Renal cortical epithelial cell (primary cell): Measurements from ENCODE around the gene SSC4D. TPM values are rescaled to one million over a fixed set of nuclear protein-coding genes. Genes with fewer than 3 reads are reported as not detected.

Experiments used
- DNase-seq: peaks from one replicate; pipeline ENCODE4 v3.0.0-alpha.2; 2011; ENCODE audit warnings: low read depth
- total RNA-seq: library from RNA; depleted of rRNA; stranded (reverse); fragments of >200 nt; gene quantifications from 2 replicates; pipeline ENCODE4 v1.2.3, GENCODE V29; 2014

SSC4D gene
- total RNA-seq, 1 donor from 2014 or later, result 34.5 TPM

GRCh38 chr7:76354516-76354915 is 55.0 kb downstream of the SSC4D start:
- no peak for DNase-seq

DNA sequence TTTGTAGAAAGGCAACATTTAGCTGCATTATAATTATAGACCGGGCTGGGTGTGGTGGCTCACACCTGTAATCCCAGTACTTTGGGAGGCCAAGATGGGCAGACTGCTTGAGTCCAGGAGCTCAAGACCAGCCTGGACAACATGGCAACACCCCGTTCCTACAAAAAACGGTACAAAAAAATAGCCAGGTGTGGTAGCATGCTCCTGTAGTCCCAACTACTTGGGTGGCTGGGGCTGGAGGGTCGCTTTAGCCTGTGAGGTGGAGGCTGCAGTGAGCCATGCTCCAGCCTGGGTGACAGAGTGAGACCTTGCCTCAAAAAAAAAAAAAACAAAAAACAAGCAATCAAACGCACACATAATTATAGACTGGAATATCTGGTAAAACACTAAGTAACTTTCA is 55.8 kb downstream of the SSC4D start:
- no peak for DNase-seq

- DNase-seq, result no peak
Observed at GRCh38 chr7:76352193-76352592, 57.3 kb downstream of the SSC4D start.

- no peak for DNase-seq
Observed at GRCh38 chr7:76351372-76351771, 58.1 kb downstream of the SSC4D start.

GRCh38 chr7:76349313-76349885 is 60.1 kb downstream of the SSC4D start:
- DNase-seq, result no peak

DNA sequence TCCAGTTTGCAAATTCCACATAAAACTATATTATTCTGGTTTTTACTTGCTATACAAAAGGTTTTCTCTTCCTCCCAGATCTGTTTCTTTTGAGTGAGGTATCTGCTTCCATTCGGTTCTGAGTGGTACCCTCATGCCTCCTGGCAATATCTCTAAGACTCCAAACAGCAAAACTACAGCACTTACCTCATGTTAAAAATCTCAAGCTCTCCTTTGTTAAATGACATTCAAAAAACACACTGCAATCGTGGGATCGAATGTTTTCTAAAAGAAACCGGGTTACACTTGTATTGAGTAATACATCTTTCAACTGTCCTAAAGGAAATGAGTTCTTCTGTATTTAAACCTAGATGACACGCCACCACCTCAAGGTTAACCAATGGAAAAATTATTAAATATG is 61.8 kb downstream of the SSC4D start:
- no peak for DNase-seq

GRCh38 chr7:76346778-76347177 is 62.7 kb downstream of the SSC4D start:
- no peak for DNase-seq

DNA sequence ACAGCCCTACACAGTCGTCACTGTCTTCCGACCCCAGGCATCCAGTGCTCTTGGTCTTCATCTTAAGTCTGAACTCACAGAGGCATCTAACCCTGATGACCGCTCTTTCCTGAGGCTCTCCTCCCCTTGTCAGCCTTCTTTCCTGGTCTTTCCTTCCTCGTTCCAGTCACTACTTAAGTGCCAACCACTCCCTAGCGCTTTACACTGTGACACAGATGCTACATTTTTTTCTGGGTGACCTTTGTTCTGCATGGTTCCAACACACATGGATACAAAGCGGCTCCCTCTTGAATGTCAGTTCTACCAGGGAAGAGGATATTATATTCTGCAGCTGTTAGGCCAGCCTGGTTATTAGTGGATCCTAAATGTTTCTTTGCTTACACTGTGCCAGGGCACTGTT is 63.4 kb downstream of the SSC4D start:
- no peak for DNase-seq

- no peak for DNase-seq
Observed at GRCh38 chr7:76343931-76344321, 65.6 kb downstream of the SSC4D start.

- DNase-seq, result no peak
Observed at GRCh38 chr7:76343294-76343930, 66.1 kb downstream of the SSC4D start.

DNA sequence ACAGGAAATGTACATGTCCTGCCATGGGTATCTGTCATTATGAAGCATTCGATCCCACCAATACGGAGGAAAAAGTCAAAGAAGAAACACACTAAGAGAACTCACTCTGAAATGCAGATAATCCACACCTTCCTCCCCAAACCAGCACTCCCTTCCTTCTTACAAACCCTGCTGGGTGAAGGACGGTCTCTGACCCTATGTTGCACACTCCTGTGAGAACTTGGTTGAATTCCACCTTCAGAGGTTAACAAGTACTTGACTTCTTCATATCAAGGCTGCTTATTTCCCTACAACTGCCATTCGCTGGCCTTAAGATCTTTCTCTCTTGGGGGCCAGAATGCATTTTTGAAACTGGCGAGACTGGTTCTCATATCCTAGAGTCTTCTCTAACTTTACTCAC is 67.3 kb downstream of the SSC4D start:
- DNase-seq, result no peak

GRCh38 chr7:76340617-76341131 is 68.8 kb downstream of the SSC4D start:
- DNase-seq, result peak; percentile 71

Other genes with a start within 250 kb of the SSC4D start
- 0.30 TPM in 1 of 2 replicates, not detected in the other for gene SRRM3, start 207.8 kb downstream of the SSC4D start, total RNA-seq
- gene HSPB1, start 107.0 kb downstream of the SSC4D start, total RNA-seq, result 48.8 and 104 TPM in 2 replicates
- 120 and 221 TPM in 2 replicates for gene YWHAG, start 50.7 kb downstream of the SSC4D start, total RNA-seq
- gene ZP3, start 15.3 kb upstream of the SSC4D start, total RNA-seq, result 3.4 and 5.0 TPM in 2 replicates
- gene DTX2, start 52.0 kb upstream of the SSC4D start, total RNA-seq, result 10.2 and 10.6 TPM in 2 replicates
- gene UPK3B, start 100.9 kb upstream of the SSC4D start, total RNA-seq, result 0.15 TPM in 1 of 2 replicates, not detected in the other
- 0.25 TPM in 1 of 2 replicates, not detected in the other for gene SPDYE16, start 133.6 kb upstream of the SSC4D start, total RNA-seq
- 0.85 and 2.8 TPM in 2 replicates for gene POMZP3, start 217.6 kb upstream of the SSC4D start, total RNA-seq